ENCODE results near the gene METTL13. TPM values are rescaled to one million over a fixed set of nuclear protein-coding genes. Genes with fewer than 3 reads are reported as not detected.
A peak's percentile ranks its signal among the peaks of the same experiment; 100 is the strongest.

The METTL13 gene
- polyA plus RNA-seq, 6 donors from 2014 or later = 21.7 to 33.3 (median 28.0) TPM

DNA sequence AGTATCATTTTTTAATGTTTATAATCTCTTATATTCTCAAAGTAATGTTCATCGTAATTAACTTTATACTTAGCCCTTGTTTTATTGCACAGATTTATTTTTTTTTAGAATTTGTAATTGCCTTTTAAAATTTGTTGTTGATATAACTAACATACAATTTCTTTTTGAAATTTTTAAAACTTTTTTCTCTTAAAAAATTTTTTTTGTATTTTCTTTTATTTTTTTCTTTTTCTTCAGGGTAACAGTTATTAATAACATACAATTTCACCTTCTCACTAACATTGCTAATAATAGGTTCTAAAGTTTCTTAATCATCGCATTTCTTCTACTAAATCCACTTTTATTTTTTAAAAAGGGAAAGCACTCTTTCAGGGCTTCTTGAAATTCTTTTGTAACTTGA, 28.3 kb upstream of the METTL13 start:
- Mint-ChIP-seq H3K36me3 (no peaks in the 10 kb centered on the region), H3K9me3 (no peaks in the 10 kb centered on the region), H3K4me1 (no peaks in the 10 kb centered on the region), H3K27ac (no peak overlapping the region), H3K27me3 (peaks cover 17 to 40% (median 24%) of the 10 kb centered on the region in 3 donors), H3K4me3 (no peak overlapping the region)
- ATAC-seq (ENCODE audit: low read depth in 2 of 2) (no peak), DNase-seq (no peak)

DNA sequence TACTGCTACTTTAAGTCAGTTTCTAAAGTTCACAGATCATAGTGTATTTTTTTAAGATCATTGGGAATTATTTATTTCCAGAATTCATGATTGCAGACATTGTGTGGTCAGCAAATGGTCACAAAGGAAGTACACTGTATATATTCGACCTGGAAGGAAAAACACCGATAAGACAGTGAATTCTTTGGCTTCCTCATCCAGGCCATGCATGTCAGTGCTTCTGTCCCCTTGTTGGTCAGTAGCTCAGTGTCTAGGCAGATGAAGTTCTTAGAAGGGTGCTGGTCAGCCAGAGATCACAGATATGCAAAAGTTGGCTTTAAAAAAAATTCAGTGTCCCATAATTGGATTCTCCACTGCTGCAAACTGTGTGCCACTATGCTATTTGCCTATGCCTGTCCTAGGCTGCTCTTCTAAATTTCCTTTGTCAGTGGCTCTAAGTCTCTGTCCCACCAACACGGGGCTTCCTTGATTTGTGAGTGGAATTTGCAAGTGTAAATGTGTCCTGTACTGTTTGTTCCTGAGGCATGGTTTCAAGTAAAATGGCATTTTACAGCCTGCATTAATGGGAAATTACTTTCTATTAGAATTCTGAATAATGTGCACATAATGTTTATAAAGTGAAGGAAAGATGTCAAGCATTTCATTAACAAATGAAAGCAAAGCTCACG, 27.6 kb upstream of the METTL13 start:
- Mint-ChIP-seq H3K27me3 (peaks cover 17 to 41% (median 26%) of the 10 kb centered on the region in 3 donors), H3K9me3 (no peaks in the 10 kb centered on the region), H3K4me1 (no peaks in the 10 kb centered on the region), H3K4me3 (no peak overlapping the region), H3K36me3 (no peaks in the 10 kb centered on the region), H3K27ac (peak overlapping the region in 1 of 6 donors; percentile 49)
- ATAC-seq (ENCODE audit: low read depth in 2 of 2) (no peak), DNase-seq (no peak)

DNA sequence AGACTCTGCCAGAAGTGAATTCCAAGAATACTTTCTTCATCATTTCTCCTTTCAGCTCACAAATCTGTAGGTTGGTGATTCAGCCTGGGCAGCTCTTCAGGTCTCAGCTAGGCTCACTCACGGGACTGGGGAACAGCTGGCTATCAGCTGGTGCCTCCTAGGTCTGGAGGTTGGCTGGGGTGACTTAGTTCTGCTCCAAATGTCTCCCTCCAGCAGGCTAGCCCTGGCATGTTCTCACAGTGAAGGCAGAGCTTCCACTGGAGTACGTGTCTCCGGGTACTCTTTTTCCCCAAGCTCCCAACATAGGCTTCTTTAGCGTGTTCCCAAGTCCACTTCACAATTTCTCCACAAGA, 27.1 kb upstream of the METTL13 start:
- peak overlapping the region in 1 of 8 donors; percentile 64 for H3K4me3 Mint-ChIP-seq
- no peaks in the 10 kb centered on the region for H3K9me3 Mint-ChIP-seq
- ATAC-seq (ENCODE audit: low read depth in 2 of 2) (no peak), DNase-seq (no peak)
- H3K36me3 Mint-ChIP-seq = no peaks in the 10 kb centered on the region
- no peaks in the 10 kb centered on the region for H3K4me1 Mint-ChIP-seq
- no peak overlapping the region for H3K27ac Mint-ChIP-seq
- peaks cover 17 to 41% (median 27%) of the 10 kb centered on the region in 3 donors for H3K27me3 Mint-ChIP-seq

DNA sequence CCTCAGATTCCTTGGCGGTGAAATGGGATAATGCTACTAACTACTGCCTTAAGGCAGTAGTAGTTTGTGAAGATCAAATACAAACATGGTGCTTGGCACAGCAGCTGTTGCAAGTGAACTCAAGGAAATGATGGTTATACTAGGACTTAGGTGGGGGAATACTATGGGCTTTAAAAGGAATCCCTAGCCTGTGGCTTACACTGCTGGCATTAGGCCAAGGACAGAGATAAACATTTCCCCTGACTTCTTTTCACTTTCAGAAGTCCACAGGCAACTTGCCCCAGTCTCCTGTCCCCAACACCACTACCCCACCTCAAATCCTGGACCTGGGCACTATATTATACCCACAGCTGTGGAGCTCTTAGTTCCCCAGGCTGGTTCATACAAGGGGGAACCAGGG, 26.5 kb upstream of the METTL13 start:
- Mint-ChIP-seq H3K4me1 (no peaks in the 10 kb centered on the region), H3K27ac (no peak overlapping the region), H3K4me3 (no peak overlapping the region), H3K9me3 (no peaks in the 10 kb centered on the region), H3K36me3 (no peaks in the 10 kb centered on the region), H3K27me3 (peaks cover 17 to 41% (median 27%) of the 10 kb centered on the region in 3 donors)
- ATAC-seq (ENCODE audit: low read depth in 2 of 2) (no peak), DNase-seq (no peak)

DNA sequence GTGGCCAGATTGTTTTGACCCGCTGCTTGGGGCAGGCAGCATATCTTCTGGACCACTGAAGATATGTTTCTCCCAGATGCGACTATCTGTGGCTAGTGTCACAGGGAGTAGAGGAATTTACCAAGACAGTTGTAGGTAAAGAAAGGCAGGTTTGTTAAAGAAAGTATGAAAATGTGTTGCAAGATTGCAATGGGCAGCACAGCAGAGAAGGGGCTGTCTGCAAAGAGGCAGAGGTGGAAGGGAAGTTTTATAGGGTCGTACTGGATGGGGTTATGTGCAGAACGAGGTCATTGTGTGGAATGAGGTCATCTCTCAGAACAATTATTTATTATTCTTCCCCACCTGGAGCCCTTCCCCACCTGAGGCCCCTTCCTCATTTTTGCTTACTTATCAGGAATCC, 24.6 kb upstream of the METTL13 start:
- ATAC-seq (ENCODE audit: low read depth in 2 of 2) (no peak), DNase-seq (no peak)
- H3K4me3 Mint-ChIP-seq = no peak overlapping the region
- no peaks in the 10 kb centered on the region for H3K4me1 Mint-ChIP-seq
- peaks cover 17 to 41% (median 27%) of the 10 kb centered on the region in 3 donors for H3K27me3 Mint-ChIP-seq
- peak overlapping the region in 1 of 6 donors; percentile 19 for H3K27ac Mint-ChIP-seq
- no peaks in the 10 kb centered on the region for H3K9me3 Mint-ChIP-seq
- no peaks in the 10 kb centered on the region for H3K36me3 Mint-ChIP-seq

DNA sequence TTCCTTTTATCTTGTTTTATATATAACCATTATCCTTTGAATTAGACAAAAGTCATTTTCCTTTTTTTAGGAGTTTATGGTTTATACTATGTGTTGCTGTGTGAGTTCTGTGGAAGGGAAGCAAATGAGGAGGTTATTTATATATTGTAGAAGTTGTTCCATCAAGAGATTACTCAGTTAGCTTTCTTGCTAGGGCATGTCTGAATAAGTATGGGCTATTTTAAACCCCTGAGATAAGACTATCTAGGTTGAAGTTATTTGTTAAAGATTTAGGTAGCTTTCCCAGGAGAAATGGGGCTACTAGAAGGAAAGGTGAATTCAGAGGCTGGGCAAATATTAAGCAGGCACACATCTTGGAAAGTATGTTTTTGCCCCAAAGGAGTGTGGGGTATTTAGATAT, 23.4 kb upstream of the METTL13 start:
- Mint-ChIP-seq H3K27ac (peak overlapping the region in 1 of 6 donors; percentile 28), H3K27me3 (peaks cover 18 to 45% (median 29%) of the 10 kb centered on the region in 3 donors), H3K4me3 (no peak overlapping the region), H3K9me3 (no peaks in the 10 kb centered on the region), H3K36me3 (no peaks in the 10 kb centered on the region), H3K4me1 (no peaks in the 10 kb centered on the region)
- ATAC-seq (ENCODE audit: low read depth in 2 of 2) (no peak), DNase-seq (no peak)

DNA sequence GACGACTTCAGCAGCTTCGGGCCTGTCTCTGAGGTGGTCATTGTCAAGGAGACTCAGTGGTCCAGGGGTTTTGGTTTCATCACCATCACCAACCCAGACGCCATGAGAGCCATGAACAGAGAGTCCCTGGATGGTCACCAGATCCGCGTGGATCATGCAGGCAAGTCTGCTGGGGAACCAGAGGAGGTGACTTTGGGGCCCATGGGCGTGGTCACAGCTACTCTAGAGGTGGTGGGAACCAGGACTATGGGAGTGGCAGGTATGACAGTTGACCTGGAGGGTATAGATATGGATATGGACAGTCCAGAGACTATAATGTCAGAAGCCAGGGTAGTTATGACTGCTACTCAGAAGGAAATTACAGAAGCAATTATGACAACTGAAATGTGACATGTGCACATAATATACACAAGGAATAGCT, 19.3 kb upstream of the METTL13 start:
- Mint-ChIP-seq H3K36me3 (no peaks in the 10 kb centered on the region), H3K4me1 (no peaks in the 10 kb centered on the region), H3K27ac (no peak overlapping the region), H3K4me3 (no peak overlapping the region), H3K27me3 (peaks cover 17 to 34% (median 19%) of the 10 kb centered on the region in 3 donors), H3K9me3 (no peaks in the 10 kb centered on the region)
- ATAC-seq (ENCODE audit: low read depth in 2 of 2) = no peak
- DNase-seq = no peak

DNA sequence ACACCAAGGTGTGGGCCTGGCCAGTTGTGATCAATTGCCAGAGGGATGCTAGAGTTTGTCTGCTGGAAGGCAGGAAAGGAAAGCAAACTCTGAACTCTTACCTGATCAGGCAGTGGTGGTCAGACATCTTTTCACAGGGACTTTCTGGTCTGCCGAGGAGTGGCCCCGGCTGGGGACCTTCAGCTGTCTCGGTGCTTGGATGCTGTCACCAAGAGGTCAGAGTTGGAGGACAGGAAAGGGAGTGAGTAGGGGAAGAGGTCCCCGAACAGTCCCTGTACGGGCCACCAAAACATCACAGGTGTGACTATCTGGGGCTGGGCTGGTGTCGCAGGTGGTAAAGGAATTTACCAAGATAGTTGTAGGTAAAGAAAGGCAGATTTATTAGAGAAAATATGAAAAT, 17.7 kb upstream of the METTL13 start:
- no peak overlapping the region for H3K4me3 Mint-ChIP-seq
- H3K9me3 Mint-ChIP-seq = no peaks in the 10 kb centered on the region
- H3K27ac Mint-ChIP-seq = no peak overlapping the region
- H3K36me3 Mint-ChIP-seq = no peaks in the 10 kb centered on the region
- ATAC-seq (ENCODE audit: low read depth in 2 of 2) (no peak), DNase-seq (no peak)
- H3K27me3 Mint-ChIP-seq = peaks cover 17 to 24% (median 18%) of the 10 kb centered on the region in 3 donors
- no peaks in the 10 kb centered on the region for H3K4me1 Mint-ChIP-seq

DNA sequence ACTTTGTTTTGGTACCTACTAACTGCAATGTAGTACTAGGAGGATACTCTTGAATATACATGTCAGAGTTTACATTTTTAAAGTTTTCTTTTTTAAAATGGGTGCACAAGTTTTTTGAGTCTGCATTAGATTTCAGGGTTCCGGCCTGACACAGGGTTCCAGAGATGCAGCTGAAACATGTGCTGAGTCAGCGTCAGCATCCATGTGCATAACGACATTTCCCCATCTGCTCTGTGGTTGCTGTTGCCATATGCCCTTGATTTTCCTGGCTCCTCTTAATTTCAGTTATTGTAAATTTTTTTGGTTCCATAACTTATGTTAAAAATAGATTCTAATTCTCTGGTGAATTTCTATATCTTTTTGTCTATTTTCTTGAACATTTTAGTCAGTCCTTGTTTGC, 12.3 kb upstream of the METTL13 start:
- ATAC-seq (ENCODE audit: low read depth in 2 of 2) = no peak
- peaks cover 6 to 10% (median 7%) of the 10 kb centered on the region in 3 donors for H3K27me3 Mint-ChIP-seq

DNA sequence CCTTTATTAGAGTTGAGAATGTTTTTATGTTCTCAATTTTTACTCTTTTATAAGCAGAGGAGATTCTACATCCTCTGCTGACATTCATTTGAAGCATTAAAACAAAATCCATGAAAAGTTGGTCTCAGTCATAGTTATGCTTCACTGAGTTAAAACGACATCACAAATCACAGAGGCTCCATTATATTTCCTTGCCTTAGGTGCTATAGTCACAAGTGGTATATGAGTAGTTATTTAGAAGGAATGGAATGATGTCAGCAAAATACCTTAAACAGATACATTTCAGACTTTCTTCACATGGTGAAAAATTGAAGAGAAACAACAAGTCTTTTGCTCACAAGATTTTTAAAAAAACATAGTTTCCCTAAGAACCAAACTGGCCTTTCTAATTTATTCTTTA, 11.7 kb upstream of the METTL13 start:
- Mint-ChIP-seq H3K4me3 (no peak overlapping the region), H3K36me3 (no peaks in the 10 kb centered on the region), H3K27me3 (peaks cover 0 to 10% (median 5%) of the 10 kb centered on the region in 3 donors), H3K27ac (no peak overlapping the region), H3K4me1 (peaks cover 6 to 11% (median 7%) of the 10 kb centered on the region in 3 donors), H3K9me3 (no peaks in the 10 kb centered on the region)
- ATAC-seq (ENCODE audit: low read depth in 2 of 2) (no peak), DNase-seq (no peak)

More for the DNA sequence above, 12.3 kb upstream of the METTL13 start:
- no peak overlapping the region for H3K4me3 Mint-ChIP-seq
- DNase-seq = no peak
- peak overlapping the region in 1 of 6 donors; percentile 57 for H3K27ac Mint-ChIP-seq
- H3K4me1 Mint-ChIP-seq = peaks cover 6 to 11% (median 7%) of the 10 kb centered on the region in 3 donors
- H3K9me3 Mint-ChIP-seq = no peaks in the 10 kb centered on the region
- H3K36me3 Mint-ChIP-seq = no peaks in the 10 kb centered on the region

DNA sequence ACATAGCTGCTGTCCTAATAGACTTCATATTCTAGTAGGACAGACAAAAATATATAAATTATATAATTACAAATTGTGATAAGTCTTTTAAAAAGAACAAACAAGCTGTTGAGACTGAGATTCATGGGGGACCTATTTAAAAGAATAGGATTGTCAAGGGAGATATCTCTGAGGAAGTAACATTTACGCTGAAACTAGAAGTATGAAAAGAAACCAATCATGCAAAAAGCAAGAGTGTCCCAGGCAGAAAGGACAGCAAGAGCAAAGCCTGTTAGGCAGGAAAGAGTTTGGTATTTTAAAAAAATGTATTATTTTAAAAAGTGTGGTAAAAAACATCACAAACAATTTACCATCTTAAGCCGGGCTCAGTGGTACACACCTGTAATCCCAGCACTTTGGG, 9.1 kb upstream of the METTL13 start:
- Mint-ChIP-seq H3K27me3 (peaks cover under 1 to 10% (median 5%) of the 10 kb centered on the region in 3 donors), H3K9me3 (peaks cover 0 to 1% (median 0%) of the 10 kb centered on the region in 7 donors), H3K4me1 (peaks cover 6 to 11% (median 7%) of the 10 kb centered on the region in 3 donors), H3K4me3 (no peak overlapping the region), H3K36me3 (no peaks in the 10 kb centered on the region), H3K27ac (no peak overlapping the region)
- DNase-seq (no peak), ATAC-seq (ENCODE audit: low read depth in 2 of 2) (peak; percentile 38 to 52)

DNA sequence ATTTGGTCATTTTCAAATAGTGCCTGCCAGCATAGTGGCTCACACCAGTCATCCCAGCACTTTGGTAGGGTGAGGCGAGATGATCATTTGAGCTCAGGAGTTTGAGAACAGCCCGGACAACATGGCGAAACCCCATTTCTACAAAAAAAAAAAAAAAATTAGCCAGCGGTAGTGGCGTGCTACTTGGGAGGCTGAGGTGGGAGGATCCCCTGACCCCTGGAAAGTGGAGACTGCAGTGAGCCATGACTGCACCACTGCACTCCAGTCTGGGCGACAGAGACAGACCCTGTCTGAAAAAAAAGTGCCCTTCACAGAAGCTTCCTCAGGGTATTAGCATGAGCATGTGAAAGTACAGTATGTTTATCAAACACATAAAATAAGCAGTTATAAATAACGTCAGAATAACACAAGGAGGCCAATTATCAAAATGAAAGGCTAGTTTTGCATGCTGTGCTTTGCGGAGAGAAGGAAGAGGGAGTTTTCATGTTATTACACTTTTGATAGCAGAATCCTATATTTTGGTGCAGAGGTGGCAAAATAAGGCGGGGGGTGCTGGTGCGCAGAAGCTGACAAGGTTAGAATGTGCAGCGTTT, 781 bp upstream of the METTL13 start:
- peaks cover 7 to 8% (median 7%) of the 10 kb centered on the region in 3 donors for H3K27me3 Mint-ChIP-seq
- DNase-seq = no peak
- peaks cover 39 to 47% (median 44%) of the 10 kb centered on the region in 3 donors for H3K4me1 Mint-ChIP-seq
- H3K27ac Mint-ChIP-seq = peak overlapping the region; percentile 20 to 99 (median 98)
- H3K36me3 Mint-ChIP-seq = peaks cover 9 to 14% of the 10 kb centered on the region in 2 donors
- peaks cover 0 to 3% (median 0%) of the 10 kb centered on the region in 7 donors for H3K9me3 Mint-ChIP-seq
- ATAC-seq (ENCODE audit: low read depth in 2 of 2) = no peak
- peak overlapping the region; percentile 91 to 99 (median 98) for H3K4me3 Mint-ChIP-seq

DNA sequence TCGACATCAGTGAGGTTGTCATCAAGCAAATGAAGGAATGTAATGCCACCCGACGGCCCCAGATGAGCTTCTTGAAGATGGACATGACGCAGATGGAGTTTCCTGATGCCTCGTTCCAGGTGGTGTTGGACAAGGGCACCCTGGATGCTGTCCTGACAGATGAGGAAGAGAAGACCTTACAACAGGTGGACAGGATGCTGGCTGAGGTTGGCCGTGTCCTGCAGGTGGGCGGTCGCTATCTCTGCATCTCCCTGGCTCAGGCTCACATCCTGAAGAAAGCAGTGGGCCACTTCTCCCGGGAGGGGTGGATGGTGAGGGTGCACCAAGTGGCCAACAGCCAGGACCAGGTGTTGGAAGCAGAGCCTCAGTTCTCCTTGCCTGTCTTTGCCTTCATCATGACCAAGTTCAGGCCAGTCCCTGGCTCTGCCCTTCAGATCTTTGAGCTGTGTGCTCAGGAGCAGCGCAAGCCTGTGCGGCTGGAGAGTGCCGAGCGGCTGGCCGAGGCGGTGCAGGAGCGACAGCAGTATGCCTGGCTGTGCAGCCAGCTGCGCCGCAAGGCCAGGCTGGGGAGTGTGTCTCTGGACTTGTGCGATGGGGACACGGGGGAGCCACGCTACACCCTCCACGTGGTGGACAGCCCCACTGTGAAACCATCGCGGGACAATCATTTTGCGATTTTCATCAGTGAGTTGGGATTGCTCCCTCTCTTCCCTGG, 2.5 kb downstream of the METTL13 start:
- Mint-ChIP-seq H3K27me3 (no peaks in the 10 kb centered on the region), H3K4me1 (peaks cover 39 to 50% (median 47%) of the 10 kb centered on the region in 3 donors), H3K4me3 (peak overlapping the region in 4 of 8 donors; percentile 22 to 95 (median 58)), H3K36me3 (peaks cover 27 to 28% of the 10 kb centered on the region in 2 donors), H3K27ac (no peak overlapping the region), H3K9me3 (peaks cover 0 to 3% (median 0%) of the 10 kb centered on the region in 7 donors)
- DNase-seq = no peak
- no peak for ATAC-seq (ENCODE audit: low read depth in 2 of 2)
